B cell (primary cell): ENCODE measurements around the gene PLEKHA7. TPM values are rescaled to one million over a fixed set of nuclear protein-coding genes. Genes with fewer than 3 reads are reported as not detected.

Source experiments
- ATAC-seq: fragments of 200-7000 bp; cut with Tn5 transposase; one replicate; pipeline ENCODE4 v1.10.0; 2021; ENCODE audit warnings: low read depth, mild to moderate bottlenecking, moderate number of reproducible peaks, moderate library complexity
- CTCF ChIA-PET: fragments of 350-600 bp; sonication (Branson Sonifier 250); formaldehyde crosslinking; loops from one replicate; lab custom pipeline; 2021; ENCODE audit warnings: antibody characterized with exemption, inconsistent platforms; lab: Charles Lee
- POLR2A ChIA-PET: fragments of 350-600 bp; sonication (Branson Sonifier 250); formaldehyde crosslinking; loops from one replicate; lab custom pipeline; 2021; ENCODE audit warnings: antibody characterized with exemption; lab: Charles Lee
- DNase-seq: peaks from one replicate; pipeline ENCODE4 v3.0.0; 2013
- H2AFZ ChIP-seq: 2 replicates; pipeline ENCODE4 v1.6.1; 2012; ENCODE audit warnings: mild to moderate bottlenecking, low read depth, low read length; ENCODE audit not compliant: insufficient read depth, poor library complexity, severe bottlenecking
- H3K27ac ChIP-seq, 2 donors: 1 replicate in 1 of 2; 2 replicates in 1 of 2; pipeline ENCODE4 v1.5.1; 2012 to 2013; ENCODE audit warnings: low read length in 2 of 2, mild to moderate bottlenecking in 2 of 2, moderate library complexity in 1 of 2
- H3K27me3 ChIP-seq, 4 experiments: fragments of 200-600 bp in 1 of 4; sonication (generic) in 1 of 4; replicated peaks in 1 of 4; 1 replicate in 2 of 4; 2 replicates in 2 of 4; pipeline versions ENCODE4 v1.6.1 to v1.7.0; 2013 to 2016; ENCODE audit warnings: low read length in 3 of 4, mild to moderate bottlenecking in 2 of 4, mixed read lengths in 1 of 4, moderate library complexity in 1 of 4; ENCODE audit not compliant: insufficient read depth in 4 of 4, control insufficient read depth in 3 of 4; ENCODE audit errors: control extremely low read depth in 1 of 4
- H3K36me3 ChIP-seq, 2 experiments: replicated peaks in 1 of 2; 1 replicate in 1 of 2; 2 replicates in 1 of 2; pipeline versions ENCODE4 v1.6.1 to v1.7.1; 2013; ENCODE audit warnings: low read length in 1 of 2; ENCODE audit not compliant: insufficient read depth in 2 of 2, control insufficient read depth in 1 of 2; ENCODE audit errors: control extremely low read depth in 1 of 2, extremely low read depth in 1 of 2
- H3K4me1 ChIP-seq, 2 donors: fragments of 200-600 bp in 1 of 2; sonication (generic) in 1 of 2; 1 replicate in 1 of 2; 2 replicates in 1 of 2; pipeline versions ENCODE4 v1.5.1 to v1.6.1; 2013 to 2017; ENCODE audit warnings: low read length in 2 of 2; ENCODE audit not compliant: control insufficient read depth in 2 of 2, insufficient read depth in 2 of 2
- H3K4me2 ChIP-seq: replicated peaks from 2 replicates; pipeline ENCODE3; 2012; ENCODE audit warnings: mild to moderate bottlenecking, low read depth, low read length; ENCODE audit not compliant: poor library complexity, severe bottlenecking
- H3K4me3 ChIP-seq, 5 experiments: fragments of 200-600 bp in 1 of 5; sonication (generic) in 1 of 5; 1 replicate in 3 of 5; 2 replicates in 2 of 5; pipeline versions ENCODE4 v1.5.1 to v1.7.0; 2011 to 2016; ENCODE audit warnings: low read length in 4 of 5, mild to moderate bottlenecking in 4 of 5, low read depth in 2 of 5, control low read depth in 1 of 5, moderate library complexity in 1 of 5; ENCODE audit not compliant: insufficient read depth in 1 of 5; ENCODE audit errors: control extremely low read depth in 1 of 5, extremely low read depth in 1 of 5
- H3K79me2 ChIP-seq: fragments of 200-600 bp; sonication (generic); one replicate; pipeline ENCODE4 v1.6.0; 2016; ENCODE audit warnings: low read length; ENCODE audit not compliant: control insufficient read depth, insufficient read depth
- H3K9ac ChIP-seq: fragments of 200-600 bp; sonication (generic); 2 replicates; pipeline ENCODE4 v1.6.1; 2017; ENCODE audit warnings: mild to moderate bottlenecking, low read length, moderate library complexity
- H3K9me3 ChIP-seq, 3 donors: one replicate each; pipeline versions ENCODE4 v1.6.1 to v1.7.1; 2013; ENCODE audit warnings: low read length in 2 of 3; ENCODE audit not compliant: control insufficient read depth in 2 of 3, insufficient read depth in 1 of 3; ENCODE audit errors: control extremely low read depth in 1 of 3
- H4K20me1 ChIP-seq: 2 replicates; pipeline ENCODE4 v1.6.0; 2012; ENCODE audit warnings: mild to moderate bottlenecking, low read length; ENCODE audit not compliant: insufficient read depth, control insufficient read depth, poor library complexity, severe bottlenecking
- H3K27ac Mint-ChIP-seq: one replicate; pipeline ENCODE4 v1.8.0; 2021; ENCODE audit warnings: mixed read lengths
- H3K27me3 Mint-ChIP-seq: one replicate; pipeline ENCODE4 v1.8.0; 2021; ENCODE audit warnings: mixed read lengths
- H3K4me1 Mint-ChIP-seq: one replicate; pipeline ENCODE4 v1.8.0; 2021; ENCODE audit warnings: mixed read lengths
- H3K4me3 Mint-ChIP-seq: one replicate; pipeline ENCODE4 v1.8.0; 2021; ENCODE audit warnings: mixed read lengths
- H3K9me3 Mint-ChIP-seq: one replicate; pipeline ENCODE4 v1.8.0; 2022; ENCODE audit warnings: mixed read lengths; ENCODE audit not compliant: insufficient read depth
- CTCF ChIP-seq: fragments of 200-600 bp; IDR thresholded peaks from one replicate; pipeline ENCODE4 v1.8.0; 2022; ENCODE audit warnings: antibody characterized with exemption, mild to moderate bottlenecking
- EZH2 ChIP-seq: IDR thresholded peaks from 2 replicates; pipeline ENCODE4 v1.6.1; 2012; ENCODE audit warnings: borderline replicate concordance, low read depth, mild to moderate bottlenecking, moderate library complexity, low read length; ENCODE audit not compliant: insufficient read depth, poor library complexity, severe bottlenecking
- WGBS: methylation state at CpG from one replicate; pipeline ENCODE4 v1.1.5; 2013; ENCODE audit warnings: missing lambda C conversion rate; ENCODE audit not compliant: insufficient coverage; 5-methylcytosine and 5-hydroxymethylcytosine counted together
- intact Hi-C: fragments of 100-400 bp; cut with micrococcal nuclease; formaldehyde crosslinking; loops from one replicate; pipeline ENCODE4 v1.10.0; 2022
- polyA plus RNA-seq: library from polyadenylated mRNA; depleted of rRNA; stranded (reverse); fragments of >200 nt; gene quantifications from 2 replicates; pipeline ENCODE4 v1.2.3, GENCODE V29; 2012
- total RNA-seq, 2 donors: library from RNA; stranded (reverse); fragments of 120-200 nt in 1 of 2; gene quantifications; 1 replicate in 1 of 2; 2 replicates in 1 of 2; pipeline versions ENCODE4 v1.2.3 to v1.2.4, GENCODE V29; 2013 to 2022

PLEKHA7 gene
- total and polyA plus RNA-seq, 2 donors (not counting 1 experiment from before 2014, with no cell fraction given), result 1.7 to 8.2 TPM

- Histone ChIP-seq H4K20me1 (no peaks in the 10 kb centered on the region), H3K4me3 (peak overlapping the region in 4 of 5 experiments; percentile 24 to 54 (median 41)), H3K4me1 (peaks cover 25 to 28% of the 10 kb centered on the region in 2 donors), H3K9ac (peak overlapping the region; percentile 59), H3K9me3 (no peaks in the 10 kb centered on the region), H2AFZ (peak overlapping the region; percentile 68), H3K27ac (no peak overlapping the region), H3K27me3 (peaks cover 0 to 21% (median 13%) of the 10 kb centered on the region in 4 experiments), H3K79me2 (no peaks in the 10 kb centered on the region), H3K4me2 (peak overlapping the region; percentile 87), H3K36me3 (no peaks in the 10 kb centered on the region)
- Mint-ChIP-seq H3K27me3 (peaks cover 15% of the 10 kb centered on the region), H3K9me3 (no peaks in the 10 kb centered on the region), H3K27ac (no peak overlapping the region), H3K4me1 (peaks cover 30% of the 10 kb centered on the region), H3K4me3 (peak overlapping the region; percentile 76)
- ChIA-PET CTCF (interaction anchor here (1.0 kb wide), 1 partner anchor 12 kb away, joined by 3 read pairs; no protein-coding TSS in a partner anchor), POLR2A (no interaction called here)
- DNase-seq (peak; percentile 44), ATAC-seq (peak; percentile 63)
- TF ChIP-seq CTCF (no peak), EZH2 (no peak)
- intact Hi-C loops, result loop anchor here (5.0 kb wide), 1 partner anchor 102 kb away; no protein-coding TSS in a partner anchor
- WGBS, result 6% methylated on average over 4 of the region's 4 CpGs
Observed at GRCh38 chr11:16924462-16924825, 89.8 kb downstream of the PLEKHA7 start.

GRCh38 chr11:16923987-16924386 lies 90.2 kb downstream of the PLEKHA7 start:
- TF ChIP-seq CTCF (no peak), EZH2 (no peak)
- Histone ChIP-seq H3K36me3 (no peaks in the 10 kb centered on the region), H3K4me2 (peak overlapping the region; percentile 87), H3K4me1 (peaks cover 25 to 28% of the 10 kb centered on the region in 2 donors), H4K20me1 (no peaks in the 10 kb centered on the region), H3K27ac (no peak overlapping the region), H3K79me2 (no peaks in the 10 kb centered on the region), H3K4me3 (peak overlapping the region in 3 of 5 experiments; percentile 39 to 54 (median 43)), H3K27me3 (peaks cover 0 to 21% (median 13%) of the 10 kb centered on the region in 4 experiments), H2AFZ (peak overlapping the region; percentile 68), H3K9ac (peak overlapping the region; percentile 59), H3K9me3 (no peaks in the 10 kb centered on the region)
- Mint-ChIP-seq H3K27ac (no peak overlapping the region), H3K27me3 (peaks cover 15% of the 10 kb centered on the region), H3K4me3 (peak overlapping the region; percentile 76), H3K4me1 (peaks cover 30% of the 10 kb centered on the region), H3K9me3 (no peaks in the 10 kb centered on the region)
- POLR2A ChIA-PET, result no interaction called here
- peak; percentile 30 for DNase-seq
- CTCF ChIA-PET, result no interaction called here
- peak; percentile 51 for ATAC-seq
- 56% methylated on average over 2 of the region's 4 CpGs for WGBS
- intact Hi-C loops, result loop anchor here (5.0 kb wide), 1 partner anchor 102 kb away; no protein-coding TSS in a partner anchor
